ENCODE results near the gene HEXIM2. TPM values are rescaled to one million over a fixed set of nuclear protein-coding genes. Genes with fewer than 3 reads are reported as not detected.

HEXIM2 gene
- polyA plus RNA-seq, 4 donors = 8.7 to 19.3 (median 10.5) TPM

DNA sequence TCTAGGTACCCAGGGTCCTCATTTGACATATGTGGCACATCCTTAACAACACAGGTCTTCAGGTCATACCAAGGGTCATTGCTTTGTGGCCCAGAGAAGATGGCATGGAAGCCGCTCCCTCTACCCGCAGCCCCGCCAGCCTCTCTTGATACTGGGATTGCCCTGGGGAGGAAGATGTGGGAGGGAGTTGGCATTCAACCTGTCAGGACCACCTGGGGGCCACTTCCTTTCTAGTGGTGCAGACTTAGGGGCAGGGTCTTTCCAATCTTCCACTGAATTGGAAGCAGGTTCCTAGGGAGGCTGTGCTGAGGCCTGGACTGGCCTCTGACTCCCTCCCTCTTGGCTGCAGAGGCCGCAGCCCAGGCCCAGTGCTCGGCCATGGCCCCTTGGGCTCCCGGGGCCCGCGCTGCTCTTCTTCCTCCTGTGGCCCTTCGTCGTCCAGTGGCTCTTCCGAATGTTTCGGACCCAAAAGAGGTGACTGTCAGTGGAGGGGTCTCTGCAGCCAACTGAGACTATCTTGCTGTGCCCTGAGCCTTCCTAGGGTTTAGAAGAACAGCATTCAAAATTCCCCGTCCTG is 18.5 kb upstream of the HEXIM2 start:
- DNase-seq (ENCODE audit: low read depth in 4 of 4, low spot score in 3 of 4) = no peak

DNA sequence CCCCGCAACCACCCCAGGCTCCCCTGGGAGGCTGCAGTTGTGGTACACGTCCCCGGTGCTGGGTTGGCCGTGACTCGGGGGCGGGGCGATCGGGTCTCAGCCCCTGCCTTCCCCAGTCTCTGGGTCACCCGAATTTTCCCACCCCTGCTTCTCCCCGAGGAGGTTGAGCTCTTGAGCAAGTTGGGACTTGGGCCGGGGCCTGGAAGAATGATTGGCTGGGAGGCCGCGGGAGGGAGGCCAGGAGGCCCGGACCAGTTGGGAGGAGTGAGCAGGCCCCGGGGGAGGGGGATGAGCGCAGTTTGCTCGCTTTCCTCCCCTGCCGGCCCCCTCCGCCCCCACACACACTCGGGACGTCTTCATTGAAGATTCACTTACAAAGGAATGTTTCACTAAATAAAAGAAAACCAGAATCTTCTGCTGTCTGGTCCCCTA is 17.9 kb upstream of the HEXIM2 start:
- peak in 1 of 4 donors; percentile 55 for DNase-seq (ENCODE audit: low read depth in 4 of 4, low spot score in 3 of 4)

DNA sequence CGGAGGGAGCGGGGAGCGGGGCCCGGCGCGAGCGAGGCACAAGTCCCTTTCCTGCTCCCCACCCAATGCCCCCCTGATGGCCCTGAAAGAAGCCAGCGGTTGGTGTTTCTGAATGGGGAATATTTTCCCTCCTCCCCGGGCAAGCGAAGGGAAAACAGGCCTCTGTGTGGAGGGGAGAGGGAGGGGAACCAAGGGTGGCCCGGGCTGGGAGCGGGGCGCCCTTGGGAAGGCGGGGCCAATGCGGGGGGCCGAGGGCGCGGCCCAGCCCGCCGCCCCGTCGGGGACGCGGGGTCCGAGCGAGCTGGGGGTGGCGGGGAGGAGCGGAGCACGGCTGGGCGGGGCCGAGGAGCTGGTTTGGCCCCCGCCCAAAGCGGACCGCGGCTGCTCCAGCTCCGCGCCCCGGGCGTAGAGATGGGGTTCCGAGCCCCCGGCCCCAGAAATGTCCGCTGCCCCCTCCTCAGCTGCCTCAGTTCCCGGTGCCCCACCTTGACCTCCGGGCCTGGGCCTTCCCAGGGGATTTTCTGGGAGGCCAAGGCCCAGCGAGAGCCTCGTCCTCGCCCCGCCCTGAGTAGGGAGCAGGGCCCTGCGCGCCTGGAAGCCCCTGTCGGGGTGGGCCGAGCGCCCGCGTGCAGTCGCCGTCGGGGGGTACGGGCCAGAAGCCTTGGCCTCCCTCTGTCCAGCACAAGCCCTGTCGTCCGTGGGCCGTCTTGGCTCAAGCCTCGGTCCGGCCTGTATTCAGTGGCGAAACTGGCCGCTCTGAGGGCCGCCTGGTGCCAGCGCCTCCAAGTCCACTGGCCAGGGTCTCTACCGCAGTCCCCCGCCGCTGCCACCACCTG is 17.3 kb upstream of the HEXIM2 start:
- no peak for DNase-seq (ENCODE audit: low read depth in 4 of 4, low spot score in 3 of 4)

GRCh38 chr17:45145035-45145389 is 16.7 kb upstream of the HEXIM2 start:
- DNase-seq (ENCODE audit: low read depth in 4 of 4, low spot score in 3 of 4) = no peak

DNA sequence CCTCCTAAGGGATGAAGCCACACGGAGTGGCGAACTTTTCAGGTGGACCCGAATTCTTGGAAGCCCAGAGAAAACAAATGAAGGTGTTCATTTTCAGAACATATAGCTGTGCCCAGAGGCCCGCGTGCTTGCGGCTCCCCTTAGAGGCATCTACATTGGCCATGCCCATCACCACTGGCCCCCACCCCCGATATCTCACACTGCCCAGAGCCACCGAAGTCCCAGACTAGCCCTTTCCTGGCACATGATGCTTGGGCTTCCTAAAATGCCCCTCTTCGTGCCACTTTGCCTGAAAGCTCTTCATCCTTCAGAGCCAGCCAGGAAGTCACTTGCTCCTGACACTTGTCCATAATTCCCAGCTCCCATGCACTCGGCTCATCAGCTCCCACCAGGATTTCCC is 15.5 kb upstream of the HEXIM2 start:
- DNase-seq (ENCODE audit: low read depth in 4 of 4, low spot score in 3 of 4) = no peak

DNA sequence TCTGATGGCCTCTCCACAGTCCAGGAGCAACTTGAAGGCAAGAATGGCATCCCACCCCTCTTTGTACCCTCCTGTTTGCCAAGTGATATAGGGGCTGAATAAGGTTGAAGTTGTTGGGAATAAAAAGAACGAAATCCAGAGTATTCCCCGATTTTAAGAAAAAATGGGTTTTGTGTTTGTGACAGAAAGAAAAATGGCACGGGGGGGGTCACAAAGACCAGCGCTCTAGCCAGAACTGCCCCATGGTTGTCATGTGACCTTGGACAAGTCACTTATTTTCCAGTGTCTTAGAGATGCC is 15.1 kb upstream of the HEXIM2 start:
- DNase-seq (ENCODE audit: low read depth in 4 of 4, low spot score in 3 of 4) = no peak

DNA sequence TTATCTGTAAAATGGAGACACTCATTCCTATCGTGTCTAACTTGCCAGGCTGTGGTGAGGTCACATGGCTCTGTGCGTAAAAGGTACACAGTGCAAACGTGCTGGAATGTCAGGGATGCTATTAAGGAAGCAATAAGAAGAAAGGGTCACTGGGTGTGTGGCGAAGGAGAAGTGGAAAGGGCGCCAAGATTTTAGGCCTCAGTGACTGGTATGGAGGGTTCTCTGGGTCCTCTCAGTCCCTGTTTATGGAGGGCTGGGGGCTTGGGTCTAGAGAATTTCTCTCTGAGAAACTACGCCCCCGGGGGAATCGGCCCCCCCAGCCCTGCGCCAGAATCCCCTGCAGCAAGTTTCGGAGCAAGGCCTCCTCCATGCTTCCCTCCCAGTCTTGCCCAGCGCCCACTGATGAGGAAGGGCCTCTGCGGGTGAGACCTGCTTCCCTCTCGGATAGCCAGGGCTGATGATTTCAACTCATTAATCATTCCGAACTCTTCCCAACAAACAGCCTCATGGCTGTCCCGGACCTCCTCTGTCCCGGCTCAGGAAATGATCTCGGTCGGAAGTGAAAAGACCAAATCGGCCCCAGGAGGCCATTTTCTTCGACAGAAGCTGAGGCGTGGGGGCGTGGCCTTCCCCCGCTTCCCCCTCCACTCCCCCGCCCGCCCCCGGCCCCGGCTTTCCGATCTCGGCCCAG is 14.6 kb upstream of the HEXIM2 start:
- DNase-seq (ENCODE audit: low read depth in 4 of 4, low spot score in 3 of 4) = peak in 1 of 4 donors; percentile 75

GRCh38 chr17:45147581-45148182 is 14.0 kb upstream of the HEXIM2 start:
- peak; percentile 84 to 92 (median 91) for DNase-seq (ENCODE audit: low read depth in 4 of 4, low spot score in 3 of 4)

- peak; percentile 99 to 100 (median 100) for DNase-seq (ENCODE audit: low read depth in 4 of 4, low spot score in 3 of 4)
Observed at GRCh38 chr17:45148183-45149036, 13.3 kb upstream of the HEXIM2 start, which contains the start of gene HEXIM1. Gene HEXIM1, plus strand, starts transcription at chr17:45148475. Its CDS starts 716 bp downstream, at chr17:45149191.

GRCh38 chr17:45149037-45149668 is 12.5 kb upstream of the HEXIM2 start:
- peak in 1 of 4 donors; percentile 86 for DNase-seq (ENCODE audit: low read depth in 4 of 4, low spot score in 3 of 4)

DNA sequence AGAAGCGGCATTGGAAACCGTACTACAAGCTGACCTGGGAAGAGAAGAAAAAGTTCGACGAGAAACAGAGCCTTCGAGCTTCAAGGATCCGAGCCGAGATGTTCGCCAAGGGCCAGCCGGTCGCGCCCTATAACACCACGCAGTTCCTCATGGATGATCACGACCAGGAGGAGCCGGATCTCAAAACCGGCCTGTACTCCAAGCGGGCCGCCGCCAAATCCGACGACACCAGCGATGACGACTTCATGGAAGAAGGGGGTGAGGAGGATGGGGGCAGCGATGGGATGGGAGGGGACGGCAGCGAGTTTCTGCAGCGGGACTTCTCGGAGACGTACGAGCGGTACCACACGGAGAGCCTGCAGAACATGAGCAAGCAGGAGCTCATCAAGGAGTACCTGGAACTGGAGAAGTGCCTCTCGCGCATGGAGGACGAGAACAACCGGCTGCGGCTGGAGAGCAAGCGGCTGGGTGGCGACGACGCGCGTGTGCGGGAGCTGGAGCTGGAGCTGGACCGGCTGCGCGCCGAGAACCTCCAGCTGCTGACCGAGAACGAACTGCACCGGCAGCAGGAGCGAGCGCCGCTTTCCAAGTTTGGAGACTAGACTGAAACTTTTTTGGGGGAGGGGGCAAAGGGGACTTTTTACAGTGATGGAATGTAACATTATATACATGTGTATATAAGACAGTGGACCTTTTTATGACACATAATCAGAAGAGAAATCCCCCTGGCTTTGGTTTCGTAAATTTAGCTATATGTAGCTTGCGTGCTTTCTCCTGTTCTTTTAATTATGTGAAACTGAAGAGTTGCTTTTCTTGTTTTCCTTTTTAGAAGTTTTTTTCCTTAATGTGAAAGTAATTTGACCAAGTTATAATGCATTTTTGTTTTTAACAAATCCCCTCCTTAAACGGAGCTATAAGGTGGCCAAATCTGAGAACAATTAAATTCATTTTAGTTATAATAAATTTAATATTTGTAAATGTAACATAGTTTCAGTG is 11.7 kb upstream of the HEXIM2 start:
- no peak for DNase-seq (ENCODE audit: low read depth in 4 of 4, low spot score in 3 of 4)

- DNase-seq (ENCODE audit: low read depth in 4 of 4, low spot score in 3 of 4) = no peak
Observed at GRCh38 chr17:45150911-45151809, 10.5 kb upstream of the HEXIM2 start.

DNA sequence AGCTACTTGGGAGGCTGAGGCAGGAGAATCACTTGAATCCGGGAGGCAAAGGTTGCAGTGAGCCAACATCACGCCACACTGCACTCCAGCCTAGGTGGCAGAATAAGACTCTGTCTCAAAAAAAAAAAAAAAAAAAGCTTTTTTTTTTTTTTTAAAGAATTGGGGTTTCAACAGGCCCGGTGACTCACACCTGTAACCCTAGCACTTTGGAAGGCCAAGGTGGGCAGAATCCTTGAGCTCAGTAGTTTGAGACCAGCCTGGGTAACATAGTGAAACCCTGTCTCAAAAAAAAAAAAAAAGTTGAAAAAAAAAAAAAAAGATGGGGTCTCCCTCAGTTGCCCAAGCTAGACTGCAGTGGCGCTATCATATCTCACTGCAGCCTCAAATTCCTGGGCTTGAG is 6.6 kb upstream of the HEXIM2 start:
- no peak for DNase-seq (ENCODE audit: low read depth in 4 of 4, low spot score in 3 of 4)

GRCh38 chr17:45155483-45155882 is 6.2 kb upstream of the HEXIM2 start:
- no peak for DNase-seq (ENCODE audit: low read depth in 4 of 4, low spot score in 3 of 4)

GRCh38 chr17:45156242-45156641 is 5.4 kb upstream of the HEXIM2 start:
- no peak for DNase-seq (ENCODE audit: low read depth in 4 of 4, low spot score in 3 of 4)

- peak in 3 of 4 donors; percentile 65 to 72 (median 71) for DNase-seq (ENCODE audit: low read depth in 4 of 4, low spot score in 3 of 4)
Observed at GRCh38 chr17:45160447-45161287, 1.0 kb upstream of the HEXIM2 start.

Data from left renal pelvis (tissue), 4 donors.